Stimulated activated CD4-positive, alpha-beta T cell treated with anti-CD3 and anti-CD28 coated beads, Interleukin-15, amount 100 ng/mL, for 48 hours (primary cell): Measurements from ENCODE around the gene MAP7.

ENCODE experiments used
- DNase-seq, 2 donors: peaks; one replicate each; pipeline ENCODE4 v3.0.0-alpha.2; 2020; ENCODE audit warnings: low read depth in 2 of 2

MAP7 gene

DNA sequence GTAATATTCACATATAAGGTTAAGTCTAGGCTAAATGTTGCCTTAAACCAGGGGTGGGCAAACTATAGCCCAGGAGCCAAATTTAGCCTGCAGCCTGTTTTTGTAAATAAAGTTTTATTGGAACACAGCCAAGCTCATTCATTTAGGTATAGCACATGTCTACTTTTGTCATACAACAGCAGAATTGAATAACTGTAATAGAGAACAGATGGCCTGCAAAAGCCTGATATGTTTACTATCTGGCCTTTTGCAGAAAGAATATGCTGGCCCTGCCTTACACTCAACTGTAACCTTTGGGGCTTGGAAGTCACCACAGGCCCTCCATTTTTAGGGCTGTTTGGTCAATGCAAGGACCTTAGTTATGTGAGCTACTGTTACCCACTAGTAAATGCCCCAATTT lies 242.9 kb downstream of the MAP7 start:
- DNase-seq: no peak

- DNase-seq: no peak
These were observed 243.8 kb downstream of the MAP7 start for GRCh38 chr6:136306466-136306865.

GRCh38 chr6:136304410-136304809 lies 245.8 kb downstream of the MAP7 start:
- DNase-seq: no peak

DNA sequence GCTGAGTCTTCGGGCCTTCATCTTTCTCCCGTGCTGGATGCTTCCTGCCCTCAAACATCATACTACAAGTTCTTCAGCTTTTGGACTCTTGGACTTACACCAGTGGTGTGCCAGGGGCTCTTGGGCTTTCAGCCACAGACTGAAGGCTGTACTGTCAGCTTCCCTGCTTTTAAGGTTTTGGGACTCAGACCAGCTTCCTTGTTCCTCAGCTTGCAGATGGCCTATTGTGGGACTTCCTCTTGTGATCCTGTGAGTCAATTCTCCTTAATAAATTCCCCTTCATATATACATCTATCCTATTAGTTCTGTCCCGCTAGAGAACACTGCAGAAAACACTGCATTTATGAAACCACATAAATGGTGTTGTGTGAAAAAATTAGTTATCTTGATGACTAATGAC lies 246.7 kb downstream of the MAP7 start:
- no peak for DNase-seq

GRCh38 chr6:136294621-136295020 lies 255.6 kb downstream of the MAP7 start:
- no peak for DNase-seq
